ENCODE results near the gene PTPRT.

The PTPRT gene

DNA sequence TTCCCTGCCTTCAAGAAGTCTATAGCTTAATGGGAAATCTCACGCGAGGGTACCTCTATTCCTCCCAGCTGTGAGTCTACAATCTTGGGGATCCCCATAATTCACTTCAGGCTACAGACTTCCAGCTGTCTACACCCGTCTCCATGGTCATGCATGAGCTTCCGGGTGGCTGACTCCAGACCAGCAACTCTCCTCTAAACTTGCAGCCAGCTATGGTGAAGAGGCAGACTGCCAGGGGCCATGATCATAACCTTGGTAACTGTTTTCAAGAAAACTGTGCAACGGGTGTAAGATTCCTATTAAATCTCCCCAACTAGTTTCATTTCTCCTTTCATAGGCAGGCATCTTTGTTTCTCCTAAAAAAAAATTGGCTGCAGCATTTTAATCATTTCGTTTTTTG is 1037.1 kb downstream of the PTPRT start:
- TF ChIP-seq, protein P1, sequence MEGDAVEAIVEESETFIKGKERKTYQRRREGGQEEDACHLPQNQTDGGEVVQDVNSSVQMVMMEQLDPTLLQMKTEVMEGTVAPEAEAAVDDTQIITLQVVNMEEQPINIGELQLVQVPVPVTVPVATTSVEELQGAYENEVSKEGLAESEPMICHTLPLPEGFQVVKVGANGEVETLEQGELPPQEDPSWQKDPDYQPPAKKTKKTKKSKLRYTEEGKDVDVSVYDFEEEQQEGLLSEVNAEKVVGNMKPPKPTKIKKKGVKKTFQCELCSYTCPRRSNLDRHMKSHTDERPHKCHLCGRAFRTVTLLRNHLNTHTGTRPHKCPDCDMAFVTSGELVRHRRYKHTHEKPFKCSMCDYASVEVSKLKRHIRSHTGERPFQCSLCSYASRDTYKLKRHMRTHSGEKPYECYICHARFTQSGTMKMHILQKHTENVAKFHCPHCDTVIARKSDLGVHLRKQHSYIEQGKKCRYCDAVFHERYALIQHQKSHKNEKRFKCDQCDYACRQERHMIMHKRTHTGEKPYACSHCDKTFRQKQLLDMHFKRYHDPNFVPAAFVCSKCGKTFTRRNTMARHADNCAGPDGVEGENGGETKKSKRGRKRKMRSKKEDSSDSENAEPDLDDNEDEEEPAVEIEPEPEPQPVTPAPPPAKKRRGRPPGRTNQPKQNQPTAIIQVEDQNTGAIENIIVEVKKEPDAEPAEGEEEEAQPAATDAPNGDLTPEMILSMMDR (IDR thresholded peaks at IDR 0.05; ENCODE audit: control extremely low read depth, extremely low read depth, low read depth, missing control alignments) = no peak

DNA sequence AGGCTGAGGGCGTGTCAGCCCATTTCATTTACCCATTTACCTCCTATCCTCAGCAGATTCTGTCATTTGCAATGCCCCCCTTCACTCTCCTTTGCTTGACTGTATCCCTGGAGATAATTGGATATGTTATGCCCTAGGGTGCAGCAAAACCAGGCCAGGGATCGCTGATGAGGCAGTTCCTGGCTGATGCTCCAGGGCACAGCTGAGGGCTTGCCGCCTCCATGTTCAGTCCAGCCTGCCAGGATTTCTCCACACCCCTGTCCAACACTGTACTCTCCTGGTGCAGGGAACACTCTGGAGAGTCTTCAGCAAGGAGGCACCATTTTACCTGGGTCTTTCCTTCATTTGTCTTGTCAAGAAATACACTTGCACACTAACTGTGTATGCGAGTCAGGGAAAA is 1039.5 kb downstream of the PTPRT start:
- POLR2A ChIA-PET = no interaction called here
- CTCF ChIA-PET = no interaction called here
- TF ChIP-seq, protein P1 (IDR thresholded peaks at IDR 0.05; ENCODE audit: control extremely low read depth, extremely low read depth, low read depth, missing control alignments) = no peak
- no peak for DNase-seq (ENCODE audit: extremely low spot score)

More for the DNA sequence above, 1037.1 kb downstream of the PTPRT start:
- ChIA-PET POLR2A (no interaction called here), CTCF (no interaction called here)
- DNase-seq (ENCODE audit: extremely low spot score) = no peak

DNA sequence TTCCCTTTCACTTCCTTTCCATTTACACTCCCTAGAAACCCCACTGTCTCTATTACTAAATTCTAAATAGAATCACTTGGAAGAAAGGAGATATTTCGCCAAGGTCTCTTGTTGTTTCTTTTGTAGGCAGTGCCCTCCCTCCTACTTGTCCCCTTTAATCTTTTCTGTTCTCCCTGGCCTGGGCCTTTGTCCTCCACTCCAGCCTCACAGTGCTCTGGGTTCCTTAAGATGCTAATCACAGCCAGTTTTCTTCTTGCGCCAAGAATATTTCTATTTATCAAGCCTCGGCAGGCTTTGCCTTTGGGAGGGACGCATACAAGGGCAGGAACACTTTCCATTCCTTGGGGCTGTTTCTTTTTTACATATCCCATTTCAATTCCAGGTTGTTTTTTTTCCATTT is 1051.0 kb downstream of the PTPRT start:
- ChIA-PET POLR2A (no interaction called here), CTCF (interaction anchor here (1.1 kb wide), 1 partner anchor 18 kb away, joined by 3 read pairs; no protein-coding TSS in a partner anchor)
- no peak for DNase-seq (ENCODE audit: extremely low spot score)
- TF ChIP-seq, protein P1 (IDR thresholded peaks at IDR 0.05; ENCODE audit: control extremely low read depth, extremely low read depth, low read depth, missing control alignments) = no peak

DNA sequence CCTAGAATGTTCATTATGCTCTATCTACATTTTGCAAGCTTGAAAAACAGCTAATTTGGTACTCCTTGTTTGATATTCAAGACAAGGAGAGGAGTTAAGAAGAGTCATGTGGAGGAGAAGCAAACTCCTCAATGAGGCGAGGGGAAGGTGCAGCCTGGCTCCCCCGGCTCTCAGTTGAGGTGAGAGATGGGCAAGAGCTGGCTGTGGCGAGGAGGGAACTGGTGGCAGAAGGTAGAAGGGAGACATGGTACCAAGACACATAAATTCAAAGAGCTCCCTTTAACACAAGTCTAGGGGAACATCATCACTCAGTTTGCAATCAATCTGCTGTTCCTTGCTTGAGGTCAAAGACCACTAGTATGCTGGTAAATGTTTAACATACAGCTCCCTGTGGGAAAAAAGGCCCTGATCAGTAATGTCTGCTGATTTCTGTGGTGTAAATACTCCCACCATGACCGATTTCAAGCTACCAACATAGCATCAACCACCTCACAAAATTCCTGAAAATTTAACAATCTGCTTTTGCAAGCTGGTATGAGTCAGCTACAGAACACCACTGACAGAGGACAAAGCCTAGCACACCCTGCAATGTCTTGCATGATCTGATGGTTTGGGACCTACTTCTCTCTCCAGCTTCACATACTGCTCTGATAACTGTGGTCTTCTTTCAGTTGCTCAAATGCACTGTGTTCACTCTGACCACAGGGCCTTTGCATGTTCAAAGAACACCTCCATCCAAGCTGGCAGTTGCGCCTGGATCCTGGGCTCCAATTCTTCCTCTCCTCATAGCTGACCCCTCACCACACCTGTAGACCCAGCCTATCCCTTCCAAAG is 1055.2 kb downstream of the PTPRT start:
- POLR2A ChIA-PET = no interaction called here
- CTCF ChIA-PET = interaction anchor here (0.9 to 1.3 kb wide), 2 partner anchors 10 to 20 kb away, joined by 3 read pairs; no protein-coding TSS in a partner anchor
- DNase-seq (ENCODE audit: extremely low spot score) = no peak
- TF ChIP-seq, protein P1 (IDR thresholded peaks at IDR 0.05; ENCODE audit: control extremely low read depth, extremely low read depth, low read depth, missing control alignments) = no peak

DNA sequence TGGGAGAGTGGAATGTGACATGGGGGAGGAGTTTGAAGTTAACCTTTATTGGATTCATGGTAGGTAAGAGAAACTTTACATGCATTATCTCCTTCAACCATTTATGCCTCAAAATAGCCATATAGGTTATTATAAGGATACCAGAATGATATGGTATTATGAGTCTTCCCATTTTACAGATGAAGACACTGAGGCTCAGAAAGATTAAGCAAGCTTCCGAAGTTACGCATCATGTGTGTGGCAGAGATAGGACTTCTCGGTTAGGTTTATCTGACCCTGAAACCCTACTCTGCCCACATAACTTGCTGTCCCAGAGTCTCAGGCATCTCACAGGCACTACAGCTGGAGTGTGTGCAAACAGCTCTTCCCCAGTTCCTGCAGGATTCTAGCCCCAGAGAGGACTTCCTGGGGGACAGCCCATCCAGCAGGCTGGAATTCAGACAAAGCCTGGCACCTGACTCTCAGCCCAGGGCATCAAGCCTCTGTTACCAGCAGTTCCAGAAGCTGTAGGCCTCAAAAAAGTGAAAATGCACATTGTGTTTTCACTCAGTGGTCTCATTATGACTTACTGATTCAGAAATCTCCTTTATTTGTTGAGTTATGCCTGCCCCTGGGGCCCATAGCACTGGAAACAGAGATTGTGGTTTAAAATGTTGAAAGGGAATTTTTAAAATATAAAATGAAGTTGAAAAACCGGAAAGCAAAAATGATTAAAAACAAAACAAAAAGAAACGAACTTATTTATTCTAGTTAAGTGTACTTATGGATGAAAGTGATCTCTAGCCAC is 1058.7 kb downstream of the PTPRT start:
- CTCF ChIA-PET = no interaction called here
- TF ChIP-seq, protein P1 (IDR thresholded peaks at IDR 0.05; ENCODE audit: control extremely low read depth, extremely low read depth, low read depth, missing control alignments) = no peak
- DNase-seq (ENCODE audit: extremely low spot score) = no peak
- POLR2A ChIA-PET = no interaction called here

DNA sequence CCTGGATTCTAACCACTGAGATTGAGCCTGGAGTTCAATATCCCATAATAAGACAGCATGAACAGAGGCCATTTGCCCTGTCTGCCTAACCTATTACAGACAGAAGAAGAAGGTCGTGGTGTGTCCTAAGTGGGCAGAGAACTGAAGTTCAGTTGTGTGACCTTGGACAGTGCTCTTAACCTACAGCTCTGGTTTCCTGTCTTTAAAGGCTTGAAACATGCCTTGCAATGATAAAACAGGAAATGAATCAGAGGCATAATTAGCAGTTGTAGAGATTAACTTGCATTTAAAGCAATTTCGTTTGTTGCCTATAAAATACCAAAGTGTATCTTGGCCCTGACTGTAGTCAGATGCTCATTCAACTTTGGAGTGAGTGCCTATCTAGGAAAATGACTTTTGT is 1064.3 kb downstream of the PTPRT start:
- ChIA-PET CTCF (no interaction called here), POLR2A (no interaction called here)
- DNase-seq (ENCODE audit: extremely low spot score) = no peak
- TF ChIP-seq, protein P1 (IDR thresholded peaks at IDR 0.05; ENCODE audit: control extremely low read depth, extremely low read depth, low read depth, missing control alignments) = no peak

Data from GM10248 (cell line).